Measurements from ENCODE around the gene PHF13.

DNA sequence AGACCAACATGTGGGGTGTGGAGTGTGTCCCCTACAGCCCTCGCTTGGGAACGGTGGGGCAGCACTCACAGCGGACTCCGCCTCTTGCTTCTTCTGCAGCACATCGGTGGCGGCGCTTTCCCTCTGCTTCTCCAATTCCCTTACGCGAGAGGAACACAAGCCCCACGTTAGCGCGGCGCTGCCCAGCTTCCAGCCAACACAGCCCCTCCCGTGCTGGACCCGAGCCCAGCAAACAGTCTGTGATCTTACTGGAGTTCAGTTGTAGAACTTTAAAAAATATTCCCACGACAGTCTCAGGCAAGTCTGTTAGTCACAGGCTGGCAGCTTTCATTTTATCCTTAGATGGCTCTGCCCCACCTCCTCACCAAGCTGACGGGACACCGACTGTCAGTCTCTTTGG, 24.7 kb downstream of the PHF13 start:
- TF ChIP-seq, protein P1, sequence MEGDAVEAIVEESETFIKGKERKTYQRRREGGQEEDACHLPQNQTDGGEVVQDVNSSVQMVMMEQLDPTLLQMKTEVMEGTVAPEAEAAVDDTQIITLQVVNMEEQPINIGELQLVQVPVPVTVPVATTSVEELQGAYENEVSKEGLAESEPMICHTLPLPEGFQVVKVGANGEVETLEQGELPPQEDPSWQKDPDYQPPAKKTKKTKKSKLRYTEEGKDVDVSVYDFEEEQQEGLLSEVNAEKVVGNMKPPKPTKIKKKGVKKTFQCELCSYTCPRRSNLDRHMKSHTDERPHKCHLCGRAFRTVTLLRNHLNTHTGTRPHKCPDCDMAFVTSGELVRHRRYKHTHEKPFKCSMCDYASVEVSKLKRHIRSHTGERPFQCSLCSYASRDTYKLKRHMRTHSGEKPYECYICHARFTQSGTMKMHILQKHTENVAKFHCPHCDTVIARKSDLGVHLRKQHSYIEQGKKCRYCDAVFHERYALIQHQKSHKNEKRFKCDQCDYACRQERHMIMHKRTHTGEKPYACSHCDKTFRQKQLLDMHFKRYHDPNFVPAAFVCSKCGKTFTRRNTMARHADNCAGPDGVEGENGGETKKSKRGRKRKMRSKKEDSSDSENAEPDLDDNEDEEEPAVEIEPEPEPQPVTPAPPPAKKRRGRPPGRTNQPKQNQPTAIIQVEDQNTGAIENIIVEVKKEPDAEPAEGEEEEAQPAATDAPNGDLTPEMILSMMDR (IDR thresholded peaks at IDR 0.05), result no peak
- TF ChIP-seq POLR2A (IDR thresholded peaks at IDR 0.05), result no peak

Measured in heart left ventricle (tissue), 13 donors.